Measurements from ENCODE around the gene LPIN2. TPM values are rescaled to one million over a fixed set of nuclear protein-coding genes. Genes with fewer than 3 reads are reported as not detected.
A peak's percentile ranks its signal among the peaks of the same experiment; 100 is the strongest.

The LPIN2 gene
- total and polyA plus RNA-seq, 2 of the 4 experiments (the other 2 are of a cell fraction) = 16.2 to 21.9 TPM

DNA sequence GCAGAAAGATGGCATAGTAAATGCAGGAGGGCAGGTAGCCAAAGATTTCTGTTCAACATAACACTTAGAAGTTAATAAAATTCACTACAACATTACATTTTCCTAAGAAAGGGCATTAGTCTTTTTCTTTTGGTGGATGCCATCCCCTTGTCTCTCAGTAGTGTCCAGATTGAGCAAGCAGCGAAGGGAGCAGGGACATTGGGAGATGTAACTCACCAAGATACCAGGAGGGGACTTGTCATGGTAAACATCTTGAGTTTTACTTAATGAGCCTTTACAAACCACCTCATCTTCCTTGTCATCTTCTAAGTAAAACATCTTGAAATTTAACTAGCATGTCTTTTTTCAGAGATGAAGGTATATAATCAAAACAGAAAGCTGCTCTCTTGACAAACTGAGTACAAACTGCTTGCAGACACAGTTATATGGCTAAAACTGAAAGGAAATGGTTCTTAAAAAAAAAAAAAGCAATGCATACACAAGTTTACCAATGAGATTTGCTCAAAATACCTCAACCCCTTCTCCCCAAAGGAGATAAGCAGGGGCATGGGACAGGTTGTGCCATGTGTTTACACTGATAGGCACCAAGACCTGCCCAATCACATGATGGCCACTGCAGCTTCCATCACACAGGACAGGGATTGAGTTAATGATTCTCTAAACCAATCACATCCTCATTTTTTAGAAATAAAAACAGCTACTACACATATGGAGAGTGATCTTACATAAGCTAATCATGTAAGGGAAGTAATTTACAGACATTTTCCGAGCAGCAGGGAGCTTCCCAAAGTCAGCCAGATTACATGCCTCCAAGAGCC is 30.3 kb downstream of the LPIN2 start:
- Histone ChIP-seq H2BK5ac (ENCODE audit: low read depth, low read length, poor library complexity, severe bottlenecking) (peak overlapping the region; percentile 85), H3K9me1 (ENCODE audit: insufficient read depth, low read length) (peaks cover 32% of the 10 kb centered on the region), H2AK5ac (ENCODE audit: low read depth, low read length) (peak overlapping the region; percentile 94; the same call in 1 of the 2 replicates), H3K4me2 (ENCODE audit: low read depth, low read length) (peak overlapping the region; percentile 81), H3K4me1 (ENCODE audit: control insufficient read depth, insufficient read depth, low read length) (peaks cover 44% of the 10 kb centered on the region), H3K27ac (ENCODE audit: insufficient read depth, low read length) (peak overlapping the region; percentile 90), H3K14ac (replicated peaks; ENCODE audit: low read depth, low read length) (peak overlapping the region; percentile 91), H2BK15ac (ENCODE audit: low read depth, low read length) (peak overlapping the region; percentile 53; the same call in 2 of the 3 replicates), H3K56ac (ENCODE audit: extremely low read depth, insufficient read depth, low read length) (peak overlapping the region; percentile 51; the same call in 1 of the 2 replicates), H4K91ac (ENCODE audit: insufficient read depth, low read depth, low read length) (peak overlapping the region; percentile 85), H2BK20ac (ENCODE audit: low read depth, low read length) (peak overlapping the region; percentile 95), H2AFZ (replicated peaks; ENCODE audit: low read length, poor library complexity) (no peak overlapping the region), H3K18ac (ENCODE audit: low read depth, low read length) (peak overlapping the region; percentile 95), H3K36me3 (ENCODE audit: control insufficient read depth, insufficient read depth, low read length) (no peaks in the 10 kb centered on the region), H3K27me3 (ENCODE audit: control insufficient read depth, insufficient read depth, low read length) (no peaks in the 10 kb centered on the region), H3K9me3 (ENCODE audit: control insufficient read depth, insufficient read depth, low read length) (no peaks in the 10 kb centered on the region), H4K20me1 (ENCODE audit: insufficient read depth, low read length) (peaks cover 20% of the 10 kb centered on the region), H2AK9ac (replicated peaks; ENCODE audit: low read depth, low read length, poor library complexity) (no peak overlapping the region), H4K8ac (ENCODE audit: low read depth in 2 of 2, low read length in 2 of 2) (peak overlapping the region; percentile 4 to 83), H3K9ac (ENCODE audit: low read depth, low read length) (peak overlapping the region; percentile 46), H2BK120ac (ENCODE audit: low read depth, low read length) (peak overlapping the region; percentile 79), H3K4ac (ENCODE audit: low read depth, low read length) (peak overlapping the region; percentile 92), H3K23ac (ENCODE audit: low read depth, low read length) (peak overlapping the region; percentile 92; the same call in 1 of the 2 replicates), H3K79me1 (ENCODE audit: low read depth in 1 of 2, low read length in 2 of 2) (peaks cover 34 to 80% of the 10 kb centered on the region in 2 experiments), H4K5ac (ENCODE audit: low read depth, low read length) (peak overlapping the region; percentile 76), H3K4me3 (ENCODE audit: insufficient read depth, low read depth, low read length) (no peak overlapping the region)
- in situ Hi-C loops (cut with MboI; ENCODE audit: low sequenced_read_pairs) = loop anchor here (25.0 kb wide), 1 partner anchor 630 kb away; no protein-coding TSS in a partner anchor
- intact Hi-C loops (cut with micrococcal nuclease) = no loop called here
- DNase-seq (no peak), ATAC-seq (ENCODE audit: low read depth) (no peak)
- WGBS, 2 experiments (ENCODE audit: extremely low coverage in 2 of 2, insufficient read length in 1 of 2) = no CpG with 5 or more reads among the region's 2 CpGs
- no TSS peak for BruUV-seq (replicated peaks)
- dilution Hi-C loops (cut with HindIII; ENCODE audit: low sequenced_read_pairs, unreplicated experiment) = no loop called here
- ChIA-PET CTCF (interaction anchor here (0.6 to 1.2 kb wide), 3 partner anchors 8 to 56 kb away, joined by 3 to 4 read pairs (median 3); no protein-coding TSS in a partner anchor), POLR2A (ENCODE audit: unreplicated experiment) (no interaction called here)
- TF ChIP-seq MAFK (IDR thresholded peaks at IDR 0.05; ENCODE audit: low read depth, low read length) (no peak), SMC3 (IDR thresholded peaks at IDR 0.05; ENCODE audit: low read depth, low read length) (no peak), MAZ (IDR thresholded peaks at IDR 0.05; ENCODE audit: borderline replicate concordance, low read depth, low read length) (no peak), CEBPB (IDR thresholded peaks at IDR 0.05; ENCODE audit: low read depth, low read length) (0 out of 2 replicates have a peak, but pooled peaks have one; percentile 17), FOS (IDR thresholded peaks at IDR 0.05; ENCODE audit: low read depth, low read length) (no peak), BHLHE40 (IDR thresholded peaks at IDR 0.05; ENCODE audit: low read depth, low read length) (no peak), RFX5 (IDR thresholded peaks at IDR 0.05; ENCODE audit: low read depth, low read length) (no peak)

Data from IMR-90 (cell line).